HG03469 (cell line): Measurements from ENCODE around the gene TCOF1.

ENCODE experiments used
- ATAC-seq: cut with Tn5 transposase; IDR thresholded peaks from one replicate; pipeline ENCODE4 v1.9.1; 2021; ENCODE audit warnings: mild to moderate bottlenecking, moderate library complexity, moderate number of reproducible peaks; ENCODE audit not compliant: unreplicated experiment

The TCOF1 gene

DNA sequence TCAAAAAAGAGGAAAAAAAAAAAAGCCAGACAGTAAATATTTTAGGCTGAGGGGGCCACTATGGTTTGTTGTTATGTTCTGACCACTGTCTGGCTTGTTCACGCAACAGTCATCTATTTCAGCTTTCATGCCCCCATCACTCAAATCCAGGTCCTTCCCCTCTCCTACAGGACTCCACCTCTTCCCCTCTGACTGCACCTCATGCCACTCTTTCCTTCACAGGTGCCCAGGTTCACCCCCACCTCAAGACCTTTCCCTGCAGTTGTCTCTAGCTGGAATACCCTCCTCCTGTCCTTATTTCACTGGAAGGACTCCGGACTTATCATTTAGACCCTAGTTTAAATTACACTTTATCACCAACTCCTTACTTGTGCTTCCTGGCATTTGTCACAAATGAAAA lies 88.6 kb downstream of the TCOF1 start:
- no peak for ATAC-seq

DNA sequence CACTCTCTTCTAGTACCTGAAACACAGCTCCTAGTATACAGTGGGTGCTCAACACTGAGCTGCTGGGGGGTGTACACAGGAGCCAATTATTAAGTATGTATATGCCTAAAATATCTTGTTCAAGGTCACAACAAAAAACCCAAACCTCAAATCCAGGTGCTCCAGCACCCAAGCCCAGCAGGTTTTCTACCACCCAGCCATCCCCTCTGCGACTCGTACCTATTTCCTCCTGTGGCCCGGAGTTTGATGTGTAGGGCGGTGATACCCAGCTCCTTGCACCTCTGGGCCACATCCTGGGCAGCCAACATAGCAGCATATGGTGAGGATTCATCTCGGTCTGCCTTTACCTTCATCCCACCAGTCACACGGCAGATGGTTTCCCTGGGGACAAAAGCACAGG lies 89.1 kb downstream of the TCOF1 start:
- no peak for ATAC-seq

DNA sequence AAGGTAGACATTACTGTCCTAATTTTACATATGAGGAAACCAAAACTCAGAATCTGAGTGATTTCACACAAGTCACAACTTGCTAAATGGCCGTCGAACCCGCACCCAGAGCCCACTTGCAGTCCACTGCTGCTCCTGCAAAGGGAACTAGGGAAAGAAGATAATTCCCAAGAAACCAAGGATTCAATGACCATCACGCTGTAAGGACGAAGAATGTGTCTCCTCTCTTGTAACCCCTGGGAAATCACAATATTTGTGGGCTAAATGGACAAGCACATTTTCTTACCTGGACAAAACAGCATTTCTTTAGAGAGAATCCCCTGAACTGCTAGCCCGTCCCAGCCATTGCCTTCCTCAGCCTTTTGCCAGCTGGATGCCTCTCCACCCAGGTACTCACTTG lies 89.7 kb downstream of the TCOF1 start:
- ATAC-seq = no peak

DNA sequence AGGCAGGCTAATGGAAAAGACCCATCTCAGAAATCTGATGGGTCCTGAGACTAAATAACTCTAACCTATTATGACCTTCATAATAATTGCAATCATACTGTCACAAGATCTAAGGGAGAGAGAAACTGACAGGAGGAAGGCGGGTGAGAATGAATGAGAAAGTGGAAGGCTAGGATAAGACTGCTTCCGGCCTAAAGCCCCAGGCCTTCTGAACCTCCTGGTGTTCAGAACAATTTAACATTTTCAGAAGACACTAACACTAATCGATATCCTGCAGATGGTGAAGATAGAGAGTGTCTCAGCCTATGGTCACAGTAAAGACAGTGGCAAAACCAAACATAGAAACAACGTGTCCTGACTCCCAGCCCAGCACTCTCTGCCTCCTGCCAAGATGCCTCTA lies 90.8 kb downstream of the TCOF1 start:
- no peak for ATAC-seq

DNA sequence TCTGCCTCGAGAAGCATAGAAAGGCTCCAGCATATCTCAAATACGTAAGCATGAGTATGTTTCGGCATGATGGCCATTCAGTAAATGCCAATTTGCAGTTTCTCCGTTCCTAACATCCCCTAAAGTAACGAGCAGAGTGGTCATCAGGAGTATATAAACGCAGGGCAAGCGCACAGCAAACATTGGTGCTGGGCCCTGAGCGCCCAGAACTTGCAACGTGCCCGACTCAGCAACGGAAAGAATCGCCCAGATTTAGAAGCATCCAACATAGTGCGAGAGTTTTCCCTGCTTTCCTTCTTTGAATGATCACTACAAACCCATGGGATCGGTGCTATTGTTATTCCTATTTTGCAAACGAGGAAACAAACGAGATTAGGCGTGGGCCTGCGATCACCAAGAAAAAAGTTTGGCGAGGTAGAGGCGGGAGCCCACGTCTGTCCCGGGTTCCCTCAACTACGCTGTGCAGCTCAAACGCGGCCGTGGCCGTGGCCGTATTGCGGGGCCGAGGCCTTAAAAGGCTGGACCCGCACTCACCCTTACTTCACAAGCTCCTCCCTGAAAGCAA lies 91.5 kb downstream of the TCOF1 start:
- ATAC-seq = peak; percentile 7
